ENCODE measurements around the gene AFAP1L2.

DNA sequence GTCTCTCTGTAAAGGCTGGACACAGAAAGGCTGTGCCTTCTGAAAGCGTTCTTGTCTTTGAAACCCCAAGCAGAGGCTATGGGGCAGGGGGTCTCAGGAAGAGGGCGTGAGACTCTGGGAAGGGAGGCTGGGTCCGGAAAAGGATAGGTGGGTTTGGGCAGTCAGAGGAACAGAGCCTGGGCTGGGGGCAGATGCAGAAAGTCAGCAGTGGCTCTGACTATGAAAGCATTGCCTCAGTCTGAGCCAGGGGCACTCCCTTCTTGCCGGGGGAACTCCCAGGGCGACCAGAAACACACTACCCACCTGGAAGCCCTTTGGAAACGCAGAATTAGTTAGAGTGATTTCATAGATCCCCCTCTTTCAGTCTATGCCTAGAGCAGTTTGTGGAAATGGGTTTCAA, 93.3 kb downstream of the AFAP1L2 start:
- TF ChIP-seq, protein P1, sequence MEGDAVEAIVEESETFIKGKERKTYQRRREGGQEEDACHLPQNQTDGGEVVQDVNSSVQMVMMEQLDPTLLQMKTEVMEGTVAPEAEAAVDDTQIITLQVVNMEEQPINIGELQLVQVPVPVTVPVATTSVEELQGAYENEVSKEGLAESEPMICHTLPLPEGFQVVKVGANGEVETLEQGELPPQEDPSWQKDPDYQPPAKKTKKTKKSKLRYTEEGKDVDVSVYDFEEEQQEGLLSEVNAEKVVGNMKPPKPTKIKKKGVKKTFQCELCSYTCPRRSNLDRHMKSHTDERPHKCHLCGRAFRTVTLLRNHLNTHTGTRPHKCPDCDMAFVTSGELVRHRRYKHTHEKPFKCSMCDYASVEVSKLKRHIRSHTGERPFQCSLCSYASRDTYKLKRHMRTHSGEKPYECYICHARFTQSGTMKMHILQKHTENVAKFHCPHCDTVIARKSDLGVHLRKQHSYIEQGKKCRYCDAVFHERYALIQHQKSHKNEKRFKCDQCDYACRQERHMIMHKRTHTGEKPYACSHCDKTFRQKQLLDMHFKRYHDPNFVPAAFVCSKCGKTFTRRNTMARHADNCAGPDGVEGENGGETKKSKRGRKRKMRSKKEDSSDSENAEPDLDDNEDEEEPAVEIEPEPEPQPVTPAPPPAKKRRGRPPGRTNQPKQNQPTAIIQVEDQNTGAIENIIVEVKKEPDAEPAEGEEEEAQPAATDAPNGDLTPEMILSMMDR (IDR thresholded peaks at IDR 0.05) = no peak
- no peak for TF ChIP-seq EZH2phosphoT487 (IDR thresholded peaks at IDR 0.05)

Measured in neural progenitor cell (in vitro differentiated cells).